ENCODE measurements around the gene ZCCHC13. TPM values are rescaled to one million over a fixed set of nuclear protein-coding genes. Genes with fewer than 3 reads are reported as not detected.

Gene ZCCHC13
- total and polyA plus RNA-seq, 9 of the 15 experiments (the other 6 are each of a cell fraction or from before 2014, with no cell fraction given): not detected

DNA sequence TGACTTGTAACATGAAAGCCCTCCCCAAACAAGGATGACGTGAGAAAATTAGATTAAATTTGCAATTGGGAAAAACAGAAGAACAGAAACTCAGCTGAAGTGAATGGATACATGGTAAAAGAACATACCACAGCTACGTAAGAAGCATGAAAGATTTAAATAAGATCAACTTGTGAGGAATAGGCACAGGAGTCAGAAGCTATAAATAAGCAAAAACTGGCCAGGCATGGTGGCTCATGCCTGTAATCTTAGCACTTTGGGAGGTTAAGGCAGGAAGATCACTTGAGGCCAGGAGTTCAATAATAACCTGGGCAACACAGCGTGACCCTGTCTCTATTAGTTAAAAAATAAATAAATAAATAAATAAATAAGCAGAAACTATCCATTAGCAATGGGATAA is 33.6 kb upstream of the ZCCHC13 start:
- Histone ChIP-seq H3K9me1 (ENCODE audit: control insufficient read depth, insufficient read depth, low read length) (no peaks in the 10 kb centered on the region), H3K79me2 (ENCODE audit: control insufficient read depth, insufficient read depth, low read length) (no peaks in the 10 kb centered on the region), H3K4me2 (ENCODE audit: insufficient read depth, low read length) (no peak overlapping the region), H3K9me3 (replicated peaks; ENCODE audit: control insufficient read depth, insufficient read depth, low read depth, low read length) (no peaks in the 10 kb centered on the region), H4K20me1 (replicated peaks; ENCODE audit: control insufficient read depth, insufficient read depth, low read length) (no peaks in the 10 kb centered on the region), H3K4me3 (no peak overlapping the region), H3K27me3 (ENCODE audit: control insufficient read depth in 2 of 2, insufficient read depth in 2 of 2, low read length in 2 of 2) (no peaks in the 10 kb centered on the region), H3K36me3 (ENCODE audit: control insufficient read depth, insufficient read depth, low read length) (peaks cover 36% of the 10 kb centered on the region; the same call in 2 of the 3 replicates), H3K27ac (ENCODE audit: extremely low read depth, low read depth, low read length) (no peak overlapping the region), H3K9ac (ENCODE audit: insufficient read depth in 1 of 2, low read depth in 2 of 2, low read length in 2 of 2) (no peak overlapping the region), H3K4me1 (replicated peaks in 1 of 2; ENCODE audit: control insufficient read depth in 2 of 2, insufficient read depth in 2 of 2, low read length in 2 of 2) (no peaks in the 10 kb centered on the region), H2AFZ (ENCODE audit: low read depth, low read length) (no peak overlapping the region)
- ATAC-seq (no peak), DNase-seq (ENCODE audit: extremely low read depth in 1 of 4, low spot score in 3 of 4) (no peak), FAIRE-seq (no peak)
- POLR2A ChIA-PET: interaction anchor here (1.0 kb wide), 1 partner anchor 22 kb away, joined by 3 read pairs; no protein-coding TSS in a partner anchor
- CTCF ChIA-PET (ENCODE audit: low intra/inter-chr PET ratio): no interaction called here
- in situ Hi-C loops (cut with MboI): no loop called here
- intact Hi-C loops (cut with micrococcal nuclease): no loop called here
- 83% methylated on average over 3 of the region's 3 CpGs for WGBS (ENCODE audit: insufficient coverage, low coverage, missing lambda C conversion rate)
- BruUV-seq (replicated peaks): no TSS peak
- TF ChIP-seq CHD2 (IDR thresholded peaks at IDR 0.05; ENCODE audit: low read depth, low read length) (no peak), SREBF1 (IDR thresholded peaks at IDR 0.05; ENCODE audit: borderline replicate concordance, low read depth, low read length) (no peak), GTF2E2 (tag; IDR thresholded peaks at IDR 0.05) (no peak), ZNF133 (CRISPR knock-in tag; IDR thresholded peaks at IDR 0.05) (no peak), HMBOX1 (IDR thresholded peaks at IDR 0.05) (no peak), HLTF (IDR thresholded peaks at IDR 0.05) (no peak), AFF1 (IDR thresholded peaks at IDR 0.05; ENCODE audit: low read depth in 1 of 2, partially characterized antibody in 2 of 2) (no peak), GABPB1 (CRISPR knock-in tag; IDR thresholded peaks at IDR 0.05) (no peak), ADNP (tag; IDR thresholded peaks at IDR 0.05) (no peak)
- TF ChIP-seq, protein P1, sequence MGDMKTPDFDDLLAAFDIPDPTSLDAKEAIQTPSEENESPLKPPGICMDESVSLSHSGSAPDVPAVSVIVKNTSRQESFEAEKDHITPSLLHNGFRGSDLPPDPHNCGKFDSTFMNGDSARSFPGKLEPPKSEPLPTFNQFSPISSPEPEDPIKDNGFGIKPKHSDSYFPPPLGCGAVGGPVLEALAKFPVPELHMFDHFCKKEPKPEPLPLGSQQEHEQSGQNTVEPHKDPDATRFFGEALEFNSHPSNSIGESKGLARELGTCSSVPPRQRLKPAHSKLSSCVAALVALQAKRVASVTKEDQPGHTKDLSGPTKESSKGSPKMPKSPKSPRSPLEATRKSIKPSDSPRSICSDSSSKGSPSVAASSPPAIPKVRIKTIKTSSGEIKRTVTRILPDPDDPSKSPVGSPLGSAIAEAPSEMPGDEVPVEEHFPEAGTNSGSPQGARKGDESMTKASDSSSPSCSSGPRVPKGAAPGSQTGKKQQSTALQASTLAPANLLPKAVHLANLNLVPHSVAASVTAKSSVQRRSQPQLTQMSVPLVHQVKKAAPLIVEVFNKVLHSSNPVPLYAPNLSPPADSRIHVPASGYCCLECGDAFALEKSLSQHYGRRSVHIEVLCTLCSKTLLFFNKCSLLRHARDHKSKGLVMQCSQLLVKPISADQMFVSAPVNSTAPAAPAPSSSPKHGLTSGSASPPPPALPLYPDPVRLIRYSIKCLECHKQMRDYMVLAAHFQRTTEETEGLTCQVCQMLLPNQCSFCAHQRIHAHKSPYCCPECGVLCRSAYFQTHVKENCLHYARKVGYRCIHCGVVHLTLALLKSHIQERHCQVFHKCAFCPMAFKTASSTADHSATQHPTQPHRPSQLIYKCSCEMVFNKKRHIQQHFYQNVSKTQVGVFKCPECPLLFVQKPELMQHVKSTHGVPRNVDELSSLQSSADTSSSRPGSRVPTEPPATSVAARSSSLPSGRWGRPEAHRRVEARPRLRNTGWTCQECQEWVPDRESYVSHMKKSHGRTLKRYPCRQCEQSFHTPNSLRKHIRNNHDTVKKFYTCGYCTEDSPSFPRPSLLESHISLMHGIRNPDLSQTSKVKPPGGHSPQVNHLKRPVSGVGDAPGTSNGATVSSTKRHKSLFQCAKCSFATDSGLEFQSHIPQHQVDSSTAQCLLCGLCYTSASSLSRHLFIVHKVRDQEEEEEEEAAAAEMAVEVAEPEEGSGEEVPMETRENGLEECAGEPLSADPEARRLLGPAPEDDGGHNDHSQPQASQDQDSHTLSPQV (IDR thresholded peaks at IDR 0.05): no peak
- TF ChIP-seq, protein P2, sequence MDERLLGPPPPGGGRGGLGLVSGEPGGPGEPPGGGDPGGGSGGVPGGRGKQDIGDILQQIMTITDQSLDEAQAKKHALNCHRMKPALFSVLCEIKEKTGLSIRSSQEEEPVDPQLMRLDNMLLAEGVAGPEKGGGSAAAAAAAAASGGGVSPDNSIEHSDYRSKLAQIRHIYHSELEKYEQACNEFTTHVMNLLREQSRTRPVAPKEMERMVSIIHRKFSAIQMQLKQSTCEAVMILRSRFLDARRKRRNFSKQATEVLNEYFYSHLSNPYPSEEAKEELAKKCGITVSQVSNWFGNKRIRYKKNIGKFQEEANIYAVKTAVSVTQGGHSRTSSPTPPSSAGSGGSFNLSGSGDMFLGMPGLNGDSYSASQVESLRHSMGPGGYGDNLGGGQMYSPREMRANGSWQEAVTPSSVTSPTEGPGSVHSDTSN (CRISPR knock-in tag; IDR thresholded peaks at IDR 0.05; ENCODE audit: low read depth): no peak
- TF ChIP-seq, protein P2 (tag; conservative IDR thresholded peaks at IDR 0.05; ENCODE audit: low read depth): no peak

All from K562 (cell line).